ENCODE measurements around the gene MSI2.

GRCh38 chr17:57555636-57556175 lies 299.4 kb downstream of the MSI2 start:
- no peak for TF ChIP-seq POLR2A (IDR thresholded peaks at IDR 0.05)
- TF ChIP-seq CTCF (IDR thresholded peaks at IDR 0.05): no peak

Data from sigmoid colon (tissue), 3 donors.